Parathyroid adenoma (tissue), 2 donors: ENCODE measurements around the gene MACF1.

ENCODE experiments used
- H2AFZ ChIP-seq: fragments of 300-600 bp; sonication (generic); one replicate; pipeline ENCODE4 v1.7.0; 2017; ENCODE audit warnings: antibody characterized with exemption, mild to moderate bottlenecking
- H3K27ac ChIP-seq: fragments of 300-600 bp; sonication (generic); one replicate; pipeline ENCODE4 v1.7.0; 2017
- H3K27me3 ChIP-seq: fragments of 300-600 bp; sonication (generic); one replicate; pipeline ENCODE4 v1.7.0; 2017; ENCODE audit warnings: low read length; ENCODE audit not compliant: control insufficient read depth, insufficient read depth
- H3K36me3 ChIP-seq: fragments of 300-600 bp; sonication (generic); one replicate; pipeline ENCODE4 v1.7.0; 2017; ENCODE audit warnings: low read length; ENCODE audit not compliant: control insufficient read depth, insufficient read depth
- H3K4me1 ChIP-seq: fragments of 300-600 bp; sonication (generic); one replicate; pipeline ENCODE4 v1.7.0; 2017; ENCODE audit warnings: control low read depth
- H3K4me2 ChIP-seq: fragments of 300-600 bp; sonication (generic); one replicate; pipeline ENCODE4 v1.7.0; 2017; ENCODE audit warnings: low read length
- H3K4me3 ChIP-seq: fragments of 300-600 bp; sonication (generic); one replicate; pipeline ENCODE4 v1.7.0; 2017; ENCODE audit warnings: low read depth, low read length
- H3K79me2 ChIP-seq: fragments of 300-600 bp; sonication (generic); one replicate; pipeline ENCODE4 v1.7.0; 2017; ENCODE audit warnings: control low read depth
- H3K9ac ChIP-seq: fragments of 300-600 bp; sonication (generic); one replicate; pipeline ENCODE4 v1.7.0; 2017; ENCODE audit warnings: mild to moderate bottlenecking
- H3K9me3 ChIP-seq: fragments of 300-600 bp; sonication (generic); one replicate; pipeline ENCODE4 v1.7.0; 2017; ENCODE audit warnings: low read length; ENCODE audit not compliant: control insufficient read depth
- TF ChIP-seq, protein P1 (sequence below): fragments of 300-600 bp; sonication (generic); IDR thresholded peaks from one replicate; pipeline ENCODE4 v1.7.0; 2017; ENCODE audit warnings: antibody characterized with exemption, mild to moderate bottlenecking
- donor health status: primary hyperparathyroidism.

The MACF1 gene

GRCh38 chr1:39394598-39394997, 190.1 kb downstream of the MACF1 start:
- no peak overlapping the region for H3K4me3 ChIP-seq
- no peak overlapping the region for H3K4me2 ChIP-seq
- H2AFZ ChIP-seq = no peak overlapping the region
- no peaks in the 10 kb centered on the region for H3K9me3 ChIP-seq
- no peak overlapping the region for H3K9ac ChIP-seq
- no peaks in the 10 kb centered on the region for H3K27me3 ChIP-seq
- no peaks in the 10 kb centered on the region for H3K36me3 ChIP-seq
- peak overlapping the region; percentile 54 for H3K27ac ChIP-seq
- TF ChIP-seq, protein P1, sequence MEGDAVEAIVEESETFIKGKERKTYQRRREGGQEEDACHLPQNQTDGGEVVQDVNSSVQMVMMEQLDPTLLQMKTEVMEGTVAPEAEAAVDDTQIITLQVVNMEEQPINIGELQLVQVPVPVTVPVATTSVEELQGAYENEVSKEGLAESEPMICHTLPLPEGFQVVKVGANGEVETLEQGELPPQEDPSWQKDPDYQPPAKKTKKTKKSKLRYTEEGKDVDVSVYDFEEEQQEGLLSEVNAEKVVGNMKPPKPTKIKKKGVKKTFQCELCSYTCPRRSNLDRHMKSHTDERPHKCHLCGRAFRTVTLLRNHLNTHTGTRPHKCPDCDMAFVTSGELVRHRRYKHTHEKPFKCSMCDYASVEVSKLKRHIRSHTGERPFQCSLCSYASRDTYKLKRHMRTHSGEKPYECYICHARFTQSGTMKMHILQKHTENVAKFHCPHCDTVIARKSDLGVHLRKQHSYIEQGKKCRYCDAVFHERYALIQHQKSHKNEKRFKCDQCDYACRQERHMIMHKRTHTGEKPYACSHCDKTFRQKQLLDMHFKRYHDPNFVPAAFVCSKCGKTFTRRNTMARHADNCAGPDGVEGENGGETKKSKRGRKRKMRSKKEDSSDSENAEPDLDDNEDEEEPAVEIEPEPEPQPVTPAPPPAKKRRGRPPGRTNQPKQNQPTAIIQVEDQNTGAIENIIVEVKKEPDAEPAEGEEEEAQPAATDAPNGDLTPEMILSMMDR = no peak
- H3K4me1 ChIP-seq = peaks cover 34% of the 10 kb centered on the region
- peaks cover 27% of the 10 kb centered on the region for H3K79me2 ChIP-seq

DNA sequence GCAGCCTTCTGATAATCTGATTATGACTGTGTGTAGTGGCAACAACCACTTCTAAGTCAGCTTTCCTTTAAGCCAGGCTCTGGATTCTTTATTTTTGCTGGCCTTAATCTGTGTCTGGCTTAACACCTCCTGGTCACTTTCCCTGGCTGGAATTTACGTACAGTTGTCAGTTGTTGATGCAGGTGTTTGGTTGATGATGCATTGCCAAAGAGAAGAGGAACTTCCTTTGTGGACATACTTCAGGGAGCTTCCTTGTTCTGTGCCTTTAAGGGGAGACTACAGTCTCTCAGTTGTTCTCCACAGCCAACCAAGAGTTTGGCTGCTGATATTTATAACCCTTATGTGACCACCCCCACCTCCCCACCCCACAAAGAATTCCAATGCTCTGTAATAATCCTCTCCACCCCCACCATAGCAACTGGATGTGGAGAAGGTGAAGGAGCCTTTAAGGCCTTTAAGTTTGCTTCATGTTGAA, 190.9 kb downstream of the MACF1 start:
- Histone ChIP-seq H3K9ac (no peak overlapping the region), H3K27ac (no peak overlapping the region)

GRCh38 chr1:39396671-39397070, 192.2 kb downstream of the MACF1 start:
- Histone ChIP-seq H3K36me3 (no peaks in the 10 kb centered on the region), H3K27ac (no peak overlapping the region)

More for the DNA sequence above, 190.9 kb downstream of the MACF1 start:
- no peaks in the 10 kb centered on the region for H3K27me3 ChIP-seq
- no peak overlapping the region for H2AFZ ChIP-seq
- H3K4me3 ChIP-seq = no peak overlapping the region
- no peak overlapping the region for H3K4me2 ChIP-seq
- peaks cover 34% of the 10 kb centered on the region for H3K4me1 ChIP-seq
- no peaks in the 10 kb centered on the region for H3K36me3 ChIP-seq
- TF ChIP-seq, protein P1 = no peak
- H3K79me2 ChIP-seq = peaks cover 27% of the 10 kb centered on the region
- no peaks in the 10 kb centered on the region for H3K9me3 ChIP-seq

DNA sequence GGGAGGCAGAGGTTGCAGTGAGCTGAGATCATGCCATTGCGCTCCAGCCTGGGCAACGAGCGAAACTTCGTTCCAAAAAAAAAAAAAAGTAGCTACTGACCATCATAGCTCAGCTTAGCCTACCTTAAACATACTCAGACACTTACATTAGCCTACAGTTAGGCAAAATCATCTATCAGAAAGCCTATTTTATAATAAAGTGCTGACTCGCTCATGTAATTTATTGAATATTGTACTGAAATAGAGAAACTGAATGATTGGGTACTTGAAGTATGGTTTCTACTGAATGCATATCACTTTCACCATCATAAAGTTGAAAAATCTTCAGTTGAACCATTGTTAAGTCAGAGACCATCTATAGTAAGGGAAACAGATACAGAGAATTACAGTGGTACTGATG, 193.0 kb downstream of the MACF1 start:
- no peaks in the 10 kb centered on the region for H3K9me3 ChIP-seq
- H3K36me3 ChIP-seq = no peaks in the 10 kb centered on the region
- H3K27ac ChIP-seq = no peak overlapping the region
- no peak overlapping the region for H3K4me3 ChIP-seq
- H2AFZ ChIP-seq = no peak overlapping the region
- H3K79me2 ChIP-seq = peaks cover 35% of the 10 kb centered on the region
- TF ChIP-seq, protein P1 = no peak
- H3K4me1 ChIP-seq = peaks cover 27% of the 10 kb centered on the region
- no peak overlapping the region for H3K4me2 ChIP-seq
- H3K9ac ChIP-seq = no peak overlapping the region
- H3K27me3 ChIP-seq = no peaks in the 10 kb centered on the region

More at GRCh38 chr1:39396671-39397070, 192.2 kb downstream of the MACF1 start:
- H3K4me3 ChIP-seq = no peak overlapping the region
- no peak overlapping the region for H3K9ac ChIP-seq
- no peak overlapping the region for H3K4me2 ChIP-seq
- no peaks in the 10 kb centered on the region for H3K9me3 ChIP-seq
- H3K4me1 ChIP-seq = peaks cover 33% of the 10 kb centered on the region
- H3K27me3 ChIP-seq = no peaks in the 10 kb centered on the region
- TF ChIP-seq, protein P1 = no peak
- no peak overlapping the region for H2AFZ ChIP-seq
- peaks cover 33% of the 10 kb centered on the region for H3K79me2 ChIP-seq

DNA sequence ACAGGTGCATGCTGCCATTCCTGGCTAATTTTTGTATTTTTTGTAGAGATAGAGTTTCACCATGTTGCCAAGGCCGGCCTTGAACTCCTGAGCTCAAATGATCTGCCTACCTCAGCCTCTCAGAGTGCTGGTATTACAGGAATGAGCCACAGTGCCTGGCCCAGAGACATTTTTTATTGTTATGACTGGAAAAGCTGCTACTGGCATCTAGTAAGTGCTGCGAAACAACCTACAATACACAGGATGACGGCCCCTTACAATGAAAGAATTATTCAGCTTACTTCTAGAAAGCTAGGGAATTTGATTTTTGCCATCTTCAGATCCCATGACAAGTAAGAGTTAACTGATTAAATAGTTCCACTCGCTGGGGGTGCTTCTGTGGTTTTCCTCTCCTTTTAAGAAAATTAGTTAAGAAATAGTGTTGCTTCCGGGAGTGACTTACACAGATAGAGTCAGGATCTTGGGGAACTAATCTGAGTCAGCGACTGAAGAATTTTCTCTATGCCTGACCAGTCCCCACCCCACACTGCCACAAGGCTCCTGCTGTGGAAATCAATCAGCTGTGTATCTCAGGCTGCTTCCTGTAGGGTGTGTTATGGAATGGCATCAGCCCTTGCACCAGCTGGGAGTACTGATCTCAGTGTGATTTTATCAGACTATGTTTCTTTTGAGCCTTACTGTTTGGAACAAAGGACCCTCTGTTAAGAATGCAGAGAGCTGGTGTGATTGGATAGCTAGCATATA, 194.0 kb downstream of the MACF1 start:
- Histone ChIP-seq H3K36me3 (no peaks in the 10 kb centered on the region), H3K4me3 (no peak overlapping the region), H3K79me2 (peaks cover 39% of the 10 kb centered on the region), H2AFZ (no peak overlapping the region), H3K4me1 (peaks cover 24% of the 10 kb centered on the region), H3K27ac (peak overlapping the region; percentile 30), H3K9ac (no peak overlapping the region), H3K4me2 (no peak overlapping the region), H3K9me3 (no peaks in the 10 kb centered on the region), H3K27me3 (no peaks in the 10 kb centered on the region)
- TF ChIP-seq, protein P1 = no peak
